NCI-H524 treated with DMSO at 0.1 percent for 48 hours (cell line): ENCODE data around the gene HTR7.

Experiments used
- DNase-seq: peaks from one replicate; lab custom pipeline; 2025; lab: John Stamatoyannopoulos, UW

Gene HTR7

GRCh38 chr10:90804354-90804753, 53.5 kb downstream of the HTR7 start:
- DNase-seq = no peak

DNA sequence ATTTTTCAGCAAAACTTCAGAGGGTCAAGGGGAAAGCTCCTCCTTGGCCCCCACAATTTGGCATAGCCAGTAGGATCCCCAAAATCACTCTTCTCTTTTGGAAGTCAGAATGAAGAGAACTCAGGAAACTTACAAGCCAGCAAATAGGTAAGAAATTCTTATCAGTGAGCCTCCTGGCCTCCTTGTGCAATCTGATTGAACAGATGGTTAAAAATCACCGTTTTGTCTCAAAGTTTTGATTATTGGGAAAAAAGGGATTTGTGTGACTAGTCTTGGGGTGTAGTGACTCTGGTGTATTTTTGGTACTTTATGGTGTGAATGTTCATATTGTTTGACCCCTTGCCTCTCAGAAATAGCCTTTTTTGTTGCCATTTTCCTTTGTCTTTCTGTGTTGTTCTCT, 56.2 kb downstream of the HTR7 start:
- DNase-seq = no peak

DNA sequence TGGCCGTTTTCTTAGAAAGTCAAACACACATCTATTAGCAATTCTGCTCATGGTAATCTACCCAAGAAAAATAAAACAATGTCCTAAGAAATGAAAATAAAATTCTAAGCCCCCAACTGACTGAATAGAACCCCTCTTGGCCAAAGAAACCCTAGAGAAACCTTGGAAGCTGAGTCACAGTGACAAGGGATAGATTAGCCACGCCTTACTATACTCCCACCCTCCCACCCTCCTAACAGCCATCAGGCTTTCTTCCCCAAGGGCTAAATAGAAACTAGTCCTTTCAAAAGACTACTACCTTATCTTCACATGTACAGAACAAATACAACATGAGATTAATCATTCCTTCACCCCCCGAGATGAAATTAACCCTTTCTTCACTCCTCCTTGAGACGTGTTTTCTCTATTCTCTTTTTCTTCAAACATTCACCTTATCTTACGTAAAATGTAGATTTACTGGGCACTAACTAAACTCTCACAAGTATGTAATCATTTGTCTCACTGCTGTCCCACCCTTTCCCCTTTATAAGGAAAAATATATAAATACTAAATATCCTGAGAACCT, 57.5 kb downstream of the HTR7 start:
- DNase-seq = no peak

DNA sequence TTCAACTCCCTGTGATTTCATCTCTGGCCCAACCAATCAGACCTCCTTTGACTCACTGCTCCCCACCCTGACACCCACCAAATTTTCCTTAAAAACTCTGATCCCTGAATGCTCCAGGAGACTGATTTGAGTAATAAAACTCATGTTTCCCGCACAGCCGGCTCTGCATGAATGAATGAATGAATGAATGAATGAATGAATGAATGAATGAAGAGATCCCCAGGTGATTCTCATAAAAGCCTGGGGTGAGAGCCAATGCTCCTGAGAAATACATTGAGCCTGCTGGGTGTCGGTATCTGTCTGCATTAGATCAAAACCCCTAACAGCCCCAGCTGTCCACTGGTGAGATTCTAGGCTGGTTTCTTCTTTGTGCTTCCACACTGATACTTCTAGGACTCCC, 58.7 kb downstream of the HTR7 start:
- DNase-seq = no peak

DNA sequence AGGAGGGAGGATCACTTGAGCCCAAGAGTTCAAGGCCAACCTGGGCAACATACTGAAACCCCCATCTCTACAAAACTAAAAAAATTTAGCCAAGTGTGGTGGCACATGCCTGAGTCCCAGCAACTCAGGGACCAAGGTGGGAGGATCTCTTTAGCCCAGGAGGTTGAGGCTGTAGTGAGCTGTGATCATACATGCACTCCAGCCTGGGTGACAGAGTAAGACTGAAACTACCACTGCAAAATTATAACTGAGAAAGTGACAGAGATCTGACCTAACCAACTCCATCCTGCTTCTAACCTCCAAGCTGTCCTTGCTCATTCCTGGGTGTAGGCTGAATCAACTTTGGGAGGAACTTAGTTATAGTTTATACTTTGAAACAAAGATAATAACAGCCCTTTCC, 59.4 kb downstream of the HTR7 start:
- DNase-seq = no peak

GRCh38 chr10:90790422-90790821, 67.4 kb downstream of the HTR7 start:
- no peak for DNase-seq

GRCh38 chr10:90788968-90789367, 68.9 kb downstream of the HTR7 start:
- DNase-seq = no peak

DNA sequence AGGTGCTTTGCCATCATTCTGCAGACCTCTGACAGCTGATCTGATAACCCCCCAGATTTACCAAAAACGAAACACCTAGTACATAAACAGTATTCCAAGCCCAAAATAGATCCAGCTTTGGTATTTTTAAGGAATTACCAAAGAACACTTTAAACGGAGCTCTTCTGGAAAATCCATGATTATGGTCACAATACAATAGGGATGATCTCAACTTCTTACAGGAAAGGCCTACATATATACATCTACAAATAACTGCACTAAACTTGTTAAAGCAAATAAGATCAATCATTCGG, 69.7 kb downstream of the HTR7 start:
- DNase-seq = no peak

- no peak for DNase-seq
Observed at GRCh38 chr10:90787393-90788198, 70.2 kb downstream of the HTR7 start.

GRCh38 chr10:90785782-90786181, 72.1 kb downstream of the HTR7 start:
- DNase-seq = no peak

DNA sequence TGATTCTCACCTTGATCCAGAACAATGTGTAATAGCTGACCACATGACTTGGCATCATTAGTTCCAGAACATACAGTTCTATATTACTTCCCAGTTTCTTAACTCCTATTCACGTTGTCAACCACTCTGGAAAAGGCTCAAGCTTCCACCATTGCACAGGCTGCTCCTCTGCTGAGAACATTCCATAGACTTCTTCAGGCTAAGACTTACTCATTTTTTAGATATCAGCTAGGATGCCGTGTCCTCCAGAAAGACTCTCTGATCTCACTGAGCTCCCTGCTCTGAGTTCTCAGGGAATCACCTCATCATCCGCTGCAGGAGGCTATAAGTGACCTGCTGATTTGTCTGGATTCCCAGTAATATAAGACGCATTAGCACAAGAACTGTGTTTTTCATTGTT, 73.1 kb downstream of the HTR7 start:
- DNase-seq = no peak

GRCh38 chr10:90780488-90780887, 77.4 kb downstream of the HTR7 start:
- DNase-seq = no peak

DNA sequence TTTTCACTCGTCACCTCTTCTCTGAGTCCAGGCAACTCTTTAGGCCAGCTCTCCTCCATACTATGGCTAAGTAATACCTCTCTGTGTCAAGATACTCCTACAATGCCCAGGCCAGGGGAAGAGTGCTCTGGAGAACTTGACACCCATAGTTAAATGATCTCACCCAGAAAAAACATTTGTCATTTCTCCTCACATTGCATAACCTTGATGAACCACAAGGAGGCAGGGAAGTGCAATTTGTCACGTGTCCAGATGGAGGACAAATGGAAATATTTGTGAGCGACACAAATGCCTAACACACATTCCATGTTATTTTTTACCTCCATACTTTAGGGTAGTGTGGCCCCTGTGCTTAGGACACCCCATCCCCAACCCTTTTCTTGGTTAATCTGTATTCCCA, 78.3 kb downstream of the HTR7 start:
- DNase-seq = no peak

DNA sequence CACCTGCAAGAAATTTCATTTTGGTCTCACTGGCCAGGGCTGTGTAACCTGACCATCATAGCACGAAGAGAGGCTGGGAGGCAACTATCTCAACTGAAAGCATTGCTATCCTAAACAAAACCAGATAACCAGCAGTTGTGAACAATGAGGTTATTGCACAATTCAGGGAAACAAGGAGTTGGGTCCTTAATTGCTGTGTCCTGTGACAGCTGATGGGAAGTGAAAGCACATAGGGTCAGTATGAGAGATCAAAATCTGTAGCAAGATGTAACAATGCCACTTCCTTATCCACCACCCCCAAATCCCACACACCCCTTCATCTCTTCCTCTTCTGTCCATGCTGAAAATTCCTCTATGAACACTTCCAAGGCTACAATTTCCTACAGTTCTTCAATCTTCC, 80.2 kb downstream of the HTR7 start:
- DNase-seq = no peak

- DNase-seq = no peak
Observed at GRCh38 chr10:90775351-90776028, 82.3 kb downstream of the HTR7 start.

GRCh38 chr10:90769946-90770841, 87.6 kb downstream of the HTR7 start:
- no peak for DNase-seq

GRCh38 chr10:90751107-90751997, 106.5 kb downstream of the HTR7 start:
- DNase-seq = no peak

- no peak for DNase-seq
Observed at GRCh38 chr10:90746829-90747228, 111.0 kb downstream of the HTR7 start.

- no peak for DNase-seq
Observed at GRCh38 chr10:90745565-90745964, 112.3 kb downstream of the HTR7 start.

DNA sequence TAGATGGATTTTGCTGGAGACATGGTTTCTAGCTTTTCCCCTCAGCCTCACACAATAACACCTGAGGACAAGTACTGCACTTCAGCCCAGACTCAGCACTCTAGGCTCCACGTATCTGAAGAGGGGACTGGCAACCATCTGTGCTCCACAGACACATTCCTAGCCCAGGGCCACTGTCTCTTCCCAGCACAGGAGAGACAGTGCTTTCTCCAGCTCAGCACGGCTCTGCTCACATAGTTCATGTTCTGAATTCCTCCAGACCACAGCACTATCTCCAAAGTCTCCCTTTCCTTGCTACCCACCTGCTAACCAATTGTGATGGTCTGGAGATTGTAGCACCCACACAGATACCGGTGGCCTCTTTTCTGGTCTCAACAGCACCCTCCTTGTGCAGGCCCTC, 114.5 kb downstream of the HTR7 start:
- DNase-seq = no peak

DNA sequence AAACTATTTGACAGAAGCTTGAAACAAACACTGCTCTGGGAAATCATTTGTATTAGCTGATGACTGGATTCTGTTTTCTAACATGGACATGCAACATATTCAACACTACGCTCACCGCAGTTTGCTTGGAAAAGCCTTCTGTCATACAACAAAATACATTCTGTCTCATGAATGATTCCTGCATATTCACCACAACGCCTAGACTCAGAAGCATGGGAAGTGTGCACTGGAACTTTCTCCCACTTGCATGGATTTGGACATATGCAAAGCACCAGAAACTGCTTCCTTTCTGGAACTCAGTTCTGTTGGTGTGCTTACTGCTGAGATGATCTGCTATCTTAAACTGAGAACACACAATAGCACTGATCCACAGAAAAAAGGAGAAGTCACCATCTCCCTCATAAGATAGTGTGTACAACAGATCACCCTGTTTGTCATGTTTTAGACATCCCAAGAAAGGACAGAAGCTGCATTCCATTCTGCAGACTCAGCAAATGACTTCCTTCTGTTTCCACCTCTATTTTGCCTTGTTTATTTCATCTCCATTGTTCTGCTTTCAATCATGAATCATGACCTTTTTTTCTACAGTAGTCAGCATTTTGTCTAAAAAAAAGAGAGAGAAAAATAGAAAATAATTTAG, 115.8 kb downstream of the HTR7 start:
- DNase-seq = no peak
